ENCODE results near the gene STK24.

STK24 gene

DNA sequence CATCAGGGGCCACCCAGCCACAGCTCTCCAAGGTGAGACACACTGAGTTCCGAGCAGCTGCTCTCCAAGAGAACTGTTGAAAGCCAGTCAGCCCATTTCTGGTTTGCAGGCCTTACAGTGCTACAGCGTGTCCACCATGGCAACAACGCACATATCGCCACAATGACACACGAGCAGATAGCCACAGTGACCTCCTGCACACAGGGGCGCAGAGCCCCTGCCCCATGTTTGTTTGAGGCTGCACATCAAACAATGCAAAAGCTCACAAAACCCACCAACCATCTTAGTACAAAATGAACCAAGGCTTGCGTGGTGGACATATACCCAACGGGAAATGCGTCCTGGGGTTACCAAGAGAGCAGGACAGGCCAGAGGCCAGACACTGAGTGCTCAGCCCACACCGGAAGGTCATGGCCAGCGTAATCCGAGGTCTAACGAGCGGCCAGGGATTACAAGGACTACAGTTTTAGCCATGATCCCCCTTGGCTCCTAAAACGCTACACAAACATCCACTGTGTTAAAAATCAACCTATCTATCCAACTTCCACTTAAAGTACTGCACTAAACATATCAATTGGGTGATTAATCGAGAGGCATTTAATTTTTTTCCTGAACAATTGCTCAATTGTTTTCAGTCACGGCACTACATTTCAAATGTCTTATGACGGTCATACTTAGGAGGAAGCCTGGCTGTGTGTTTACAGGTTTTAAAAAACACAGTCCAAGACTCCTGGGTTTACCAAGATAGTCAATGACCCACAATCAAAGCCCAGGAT lies 56.0 kb downstream of the STK24 start (continued):
- TF ChIP-seq, protein P1, sequence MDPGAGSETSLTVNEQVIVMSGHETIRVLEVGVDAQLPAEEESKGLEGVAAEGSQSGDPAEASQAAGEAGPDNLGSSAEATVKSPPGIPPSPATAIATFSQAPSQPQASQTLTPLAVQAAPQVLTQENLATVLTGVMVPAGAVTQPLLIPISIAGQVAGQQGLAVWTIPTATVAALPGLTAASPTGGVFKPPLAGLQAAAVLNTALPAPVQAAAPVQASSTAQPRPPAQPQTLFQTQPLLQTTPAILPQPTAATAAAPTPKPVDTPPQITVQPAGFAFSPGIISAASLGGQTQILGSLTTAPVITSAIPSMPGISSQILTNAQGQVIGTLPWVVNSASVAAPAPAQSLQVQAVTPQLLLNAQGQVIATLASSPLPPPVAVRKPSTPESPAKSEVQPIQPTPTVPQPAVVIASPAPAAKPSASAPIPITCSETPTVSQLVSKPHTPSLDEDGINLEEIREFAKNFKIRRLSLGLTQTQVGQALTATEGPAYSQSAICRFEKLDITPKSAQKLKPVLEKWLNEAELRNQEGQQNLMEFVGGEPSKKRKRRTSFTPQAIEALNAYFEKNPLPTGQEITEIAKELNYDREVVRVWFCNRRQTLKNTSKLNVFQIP (CRISPR knock-in tag; IDR thresholded peaks at IDR 0.05; ENCODE audit: borderline replicate concordance, low read depth) = no peak
- TF ChIP-seq ZNF565 (CRISPR knock-in tag; conservative IDR thresholded peaks at IDR 0.05; ENCODE audit: low read depth) (no peak), PPARA (CRISPR knock-in tag; IDR thresholded peaks at IDR 0.05; ENCODE audit: borderline replicate concordance) (no peak), CSDC2 (CRISPR knock-in tag; IDR thresholded peaks at IDR 0.05) (no peak), ISL1 (CRISPR knock-in tag; IDR thresholded peaks at IDR 0.05) (no peak)

DNA sequence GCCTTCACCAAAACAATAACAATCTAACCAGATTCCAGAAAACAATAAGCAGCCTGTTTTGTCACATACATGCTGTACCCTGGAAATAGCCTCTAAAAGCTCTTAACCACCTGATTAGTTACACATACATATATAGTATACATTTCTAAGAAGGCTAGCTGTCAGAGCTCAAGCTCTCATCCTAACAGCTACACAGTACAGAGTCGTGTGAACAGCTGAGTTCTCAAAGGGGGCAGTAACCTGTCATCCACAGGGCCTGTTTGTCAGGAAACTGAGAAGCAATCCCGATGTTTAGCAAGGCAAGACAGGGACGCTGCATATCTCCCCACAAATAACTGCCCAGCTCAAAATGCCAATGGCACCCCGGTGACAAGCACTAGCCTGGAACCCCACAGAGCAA lies 56.9 kb downstream of the STK24 start:
- ATAC-seq = 0 out of 3 replicates have a peak, but pooled peaks have one; percentile 26
- TF ChIP-seq ZNF8 (CRISPR knock-in tag; IDR thresholded peaks at IDR 0.05) (no peak), ZC3H10 (CRISPR knock-in tag; IDR thresholded peaks at IDR 0.05) (no peak), BACH2 (CRISPR knock-in tag; IDR thresholded peaks at IDR 0.05; ENCODE audit: borderline replicate concordance) (no peak), TCF4 (CRISPR knock-in tag; IDR thresholded peaks at IDR 0.05; ENCODE audit: borderline replicate concordance) (no peak), PPARA (CRISPR knock-in tag; IDR thresholded peaks at IDR 0.05; ENCODE audit: borderline replicate concordance) (no peak), ZNF565 (CRISPR knock-in tag; conservative IDR thresholded peaks at IDR 0.05; ENCODE audit: low read depth) (no peak), RARB (CRISPR knock-in tag; IDR thresholded peaks at IDR 0.05) (no peak), OSR1 (CRISPR knock-in tag; IDR thresholded peaks at IDR 0.05) (no peak), ZFP3 (CRISPR knock-in tag; IDR thresholded peaks at IDR 0.05) (no peak), GLIS3 (CRISPR knock-in tag; IDR thresholded peaks at IDR 0.05) (no peak), TOX (CRISPR knock-in tag; IDR thresholded peaks at IDR 0.05; ENCODE audit: borderline replicate concordance) (no peak), ZFP30 (CRISPR knock-in tag; IDR thresholded peaks at IDR 0.05) (no peak), ESRRG (CRISPR knock-in tag; IDR thresholded peaks at IDR 0.05) (no peak)
- TF ChIP-seq, protein P2, sequence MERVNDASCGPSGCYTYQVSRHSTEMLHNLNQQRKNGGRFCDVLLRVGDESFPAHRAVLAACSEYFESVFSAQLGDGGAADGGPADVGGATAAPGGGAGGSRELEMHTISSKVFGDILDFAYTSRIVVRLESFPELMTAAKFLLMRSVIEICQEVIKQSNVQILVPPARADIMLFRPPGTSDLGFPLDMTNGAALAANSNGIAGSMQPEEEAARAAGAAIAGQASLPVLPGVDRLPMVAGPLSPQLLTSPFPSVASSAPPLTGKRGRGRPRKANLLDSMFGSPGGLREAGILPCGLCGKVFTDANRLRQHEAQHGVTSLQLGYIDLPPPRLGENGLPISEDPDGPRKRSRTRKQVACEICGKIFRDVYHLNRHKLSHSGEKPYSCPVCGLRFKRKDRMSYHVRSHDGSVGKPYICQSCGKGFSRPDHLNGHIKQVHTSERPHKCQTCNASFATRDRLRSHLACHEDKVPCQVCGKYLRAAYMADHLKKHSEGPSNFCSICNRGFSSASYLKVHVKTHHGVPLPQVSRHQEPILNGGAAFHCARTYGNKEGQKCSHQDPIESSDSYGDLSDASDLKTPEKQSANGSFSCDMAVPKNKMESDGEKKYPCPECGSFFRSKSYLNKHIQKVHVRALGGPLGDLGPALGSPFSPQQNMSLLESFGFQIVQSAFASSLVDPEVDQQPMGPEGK (CRISPR knock-in tag; IDR thresholded peaks at IDR 0.05; ENCODE audit: borderline replicate concordance) = no peak
- TF ChIP-seq, protein P1 (CRISPR knock-in tag; IDR thresholded peaks at IDR 0.05; ENCODE audit: borderline replicate concordance, low read depth) = no peak
- TF ChIP-seq, protein P3, sequence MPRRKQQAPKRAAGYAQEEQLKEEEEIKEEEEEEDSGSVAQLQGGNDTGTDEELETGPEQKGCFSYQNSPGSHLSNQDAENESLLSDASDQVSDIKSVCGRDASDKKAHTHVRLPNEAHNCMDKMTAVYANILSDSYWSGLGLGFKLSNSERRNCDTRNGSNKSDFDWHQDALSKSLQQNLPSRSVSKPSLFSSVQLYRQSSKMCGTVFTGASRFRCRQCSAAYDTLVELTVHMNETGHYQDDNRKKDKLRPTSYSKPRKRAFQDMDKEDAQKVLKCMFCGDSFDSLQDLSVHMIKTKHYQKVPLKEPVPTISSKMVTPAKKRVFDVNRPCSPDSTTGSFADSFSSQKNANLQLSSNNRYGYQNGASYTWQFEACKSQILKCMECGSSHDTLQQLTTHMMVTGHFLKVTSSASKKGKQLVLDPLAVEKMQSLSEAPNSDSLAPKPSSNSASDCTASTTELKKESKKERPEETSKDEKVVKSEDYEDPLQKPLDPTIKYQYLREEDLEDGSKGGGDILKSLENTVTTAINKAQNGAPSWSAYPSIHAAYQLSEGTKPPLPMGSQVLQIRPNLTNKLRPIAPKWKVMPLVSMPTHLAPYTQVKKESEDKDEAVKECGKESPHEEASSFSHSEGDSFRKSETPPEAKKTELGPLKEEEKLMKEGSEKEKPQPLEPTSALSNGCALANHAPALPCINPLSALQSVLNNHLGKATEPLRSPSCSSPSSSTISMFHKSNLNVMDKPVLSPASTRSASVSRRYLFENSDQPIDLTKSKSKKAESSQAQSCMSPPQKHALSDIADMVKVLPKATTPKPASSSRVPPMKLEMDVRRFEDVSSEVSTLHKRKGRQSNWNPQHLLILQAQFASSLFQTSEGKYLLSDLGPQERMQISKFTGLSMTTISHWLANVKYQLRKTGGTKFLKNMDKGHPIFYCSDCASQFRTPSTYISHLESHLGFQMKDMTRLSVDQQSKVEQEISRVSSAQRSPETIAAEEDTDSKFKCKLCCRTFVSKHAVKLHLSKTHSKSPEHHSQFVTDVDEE (CRISPR knock-in tag; IDR thresholded peaks at IDR 0.05) = no peak
- TF ChIP-seq, protein P4, sequence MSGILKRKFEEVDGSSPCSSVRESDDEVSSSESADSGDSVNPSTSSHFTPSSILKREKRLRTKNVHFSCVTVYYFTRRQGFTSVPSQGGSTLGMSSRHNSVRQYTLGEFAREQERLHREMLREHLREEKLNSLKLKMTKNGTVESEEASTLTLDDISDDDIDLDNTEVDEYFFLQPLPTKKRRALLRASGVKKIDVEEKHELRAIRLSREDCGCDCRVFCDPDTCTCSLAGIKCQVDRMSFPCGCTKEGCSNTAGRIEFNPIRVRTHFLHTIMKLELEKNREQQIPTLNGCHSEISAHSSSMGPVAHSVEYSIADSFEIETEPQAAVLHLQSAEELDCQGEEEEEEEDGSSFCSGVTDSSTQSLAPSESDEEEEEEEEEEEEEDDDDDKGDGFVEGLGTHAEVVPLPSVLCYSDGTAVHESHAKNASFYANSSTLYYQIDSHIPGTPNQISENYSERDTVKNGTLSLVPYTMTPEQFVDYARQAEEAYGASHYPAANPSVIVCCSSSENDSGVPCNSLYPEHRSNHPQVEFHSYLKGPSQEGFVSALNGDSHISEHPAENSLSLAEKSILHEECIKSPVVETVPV (CRISPR knock-in tag; IDR thresholded peaks at IDR 0.05) = no peak
